ENCODE results near the gene FAM221A. TPM values are rescaled to one million over a fixed set of nuclear protein-coding genes. Genes with fewer than 3 reads are reported as not detected.

Gene FAM221A
- 10 to 100 TPM; 14.3 to 29.7 TPM for total RNA-seq

GRCh38 chr7:23679898-23680413 is at the start of gene FAM221A:
FAM221A (plus strand) TSS chr7:23680199; CDS start chr7:23680219, 20 bp downstream.
- Histone ChIP-seq H3K36me3 (replicated peaks in 1 of 2; ENCODE audit: insufficient read depth in 1 of 2, low read depth in 2 of 2) (no peaks in the 10 kb centered on the region), H3K4me1 (peaks cover 35% of the 10 kb centered on the region), H3K27ac (peak within 1 kb of the TSS; percentile 96 to 99 (median 98)), H3K9me3 (no peaks in the 10 kb centered on the region), H3K4me3 (peak within 1 kb of the TSS; percentile 28 to 98), H3K27me3 (no peaks in the 10 kb centered on the region)
- peak; percentile 98 for ATAC-seq
- TF ChIP-seq CTCF (IDR thresholded peaks at IDR 0.05) (peak; percentile 76 to 95 (median 89)), POLR2A (IDR thresholded peaks at IDR 0.05) (peak; percentile 77 to 85 (median 78))
- intact Hi-C loops (cut with DNase I), result no loop called here
- DNase-seq, result peak; percentile 94 to 95 (median 94)
- WGBS, 2 donors, result 0% methylated on average over 9 to 48 of the region's 53 CpGs

GRCh38 chr7:23633417-23633816 is 46.6 kb upstream of the FAM221A start:
- DNase-seq, result no peak
- no peak overlapping the region for H3K27ac ChIP-seq
- H3K36me3 ChIP-seq (replicated peaks in 1 of 2; ENCODE audit: insufficient read depth in 1 of 2, low read depth in 2 of 2), result no peaks in the 10 kb centered on the region
- TF ChIP-seq CTCF (IDR thresholded peaks at IDR 0.05) (no peak), POLR2A (IDR thresholded peaks at IDR 0.05) (no peak)
- peaks cover 6% of the 10 kb centered on the region for H3K4me1 ChIP-seq
- H3K27me3 ChIP-seq, result no peaks in the 10 kb centered on the region
- intact Hi-C loops (cut with DNase I), result no loop called here
- H3K9me3 ChIP-seq, result no peaks in the 10 kb centered on the region
- H3K4me3 ChIP-seq, result no peak overlapping the region
- no peak for ATAC-seq
- WGBS, 2 donors, result 96% methylated on average over 7 of the region's 7 CpGs

- H3K27ac ChIP-seq, result no peak overlapping the region
- TF ChIP-seq POLR2A (IDR thresholded peaks at IDR 0.05), result no peak
- no peak for TF ChIP-seq CTCF (IDR thresholded peaks at IDR 0.05)
- DNase-seq (no peak), ATAC-seq (no peak)
- no peaks in the 10 kb centered on the region for H3K9me3 ChIP-seq
- intact Hi-C loops (cut with DNase I), result no loop called here
- H3K27me3 ChIP-seq, result no peaks in the 10 kb centered on the region
- no peaks in the 10 kb centered on the region for H3K36me3 ChIP-seq (replicated peaks in 1 of 2; ENCODE audit: insufficient read depth in 1 of 2, low read depth in 2 of 2)
- H3K4me1 ChIP-seq, result no peaks in the 10 kb centered on the region
- WGBS, 2 donors, result 94% methylated on average over 1 of the region's 1 CpG
- H3K4me3 ChIP-seq, result no peak overlapping the region
Observed at GRCh38 chr7:23645822-23646221, 34.2 kb upstream of the FAM221A start.

- intact Hi-C loops (cut with DNase I), result loop anchor here (10.0 kb wide), 1 partner anchor 61 kb away; the partner anchor contains the start of gene STK31
- ATAC-seq (no peak), DNase-seq (no peak)
- Histone ChIP-seq H3K4me3 (no peak overlapping the region), H3K36me3 (replicated peaks in 1 of 2; ENCODE audit: insufficient read depth in 1 of 2, low read depth in 2 of 2) (no peaks in the 10 kb centered on the region), H3K4me1 (no peaks in the 10 kb centered on the region), H3K9me3 (no peaks in the 10 kb centered on the region), H3K27me3 (no peaks in the 10 kb centered on the region), H3K27ac (no peak overlapping the region)
- TF ChIP-seq CTCF (IDR thresholded peaks at IDR 0.05) (no peak), POLR2A (IDR thresholded peaks at IDR 0.05) (no peak)
- 77 to 85% methylated on average over 5 of the region's 5 CpGs for WGBS, 2 donors
Observed at GRCh38 chr7:23653942-23654341, 26.1 kb upstream of the FAM221A start.

GRCh38 chr7:23654508-23654907 is 25.5 kb upstream of the FAM221A start:
- intact Hi-C loops (cut with DNase I), result loop anchor here (10.0 kb wide), 1 partner anchor 60 kb away; the partner anchor contains the start of gene STK31
- DNase-seq, result peak; percentile 76 to 82 (median 78)

More at GRCh38 chr7:23654508-23654907, 25.5 kb upstream of the FAM221A start:
- no peaks in the 10 kb centered on the region for H3K36me3 ChIP-seq (replicated peaks in 1 of 2; ENCODE audit: insufficient read depth in 1 of 2, low read depth in 2 of 2)
- peak; percentile 82 for ATAC-seq
- H3K27ac ChIP-seq, result no peak overlapping the region
- no peaks in the 10 kb centered on the region for H3K4me1 ChIP-seq
- no peak overlapping the region for H3K4me3 ChIP-seq
- 0 to 37% methylated on average over 1 of the region's 1 CpG for WGBS, 2 donors
- no peaks in the 10 kb centered on the region for H3K9me3 ChIP-seq
- TF ChIP-seq POLR2A (IDR thresholded peaks at IDR 0.05), result no peak
- peak; percentile 45 to 82 (median 73) for TF ChIP-seq CTCF (IDR thresholded peaks at IDR 0.05)
- H3K27me3 ChIP-seq, result no peaks in the 10 kb centered on the region

Data from body of pancreas (tissue), 4 donors.